Dedifferentiated amniotic fluid mesenchymal stem cell (primary cell): ENCODE results near the gene ZNF398.

Source experiments
- DNase-seq: peaks from one replicate; pipeline ENCODE4 v3.0.0-alpha.2; 2016; ENCODE audit errors: extremely low spot score

ZNF398 gene

DNA sequence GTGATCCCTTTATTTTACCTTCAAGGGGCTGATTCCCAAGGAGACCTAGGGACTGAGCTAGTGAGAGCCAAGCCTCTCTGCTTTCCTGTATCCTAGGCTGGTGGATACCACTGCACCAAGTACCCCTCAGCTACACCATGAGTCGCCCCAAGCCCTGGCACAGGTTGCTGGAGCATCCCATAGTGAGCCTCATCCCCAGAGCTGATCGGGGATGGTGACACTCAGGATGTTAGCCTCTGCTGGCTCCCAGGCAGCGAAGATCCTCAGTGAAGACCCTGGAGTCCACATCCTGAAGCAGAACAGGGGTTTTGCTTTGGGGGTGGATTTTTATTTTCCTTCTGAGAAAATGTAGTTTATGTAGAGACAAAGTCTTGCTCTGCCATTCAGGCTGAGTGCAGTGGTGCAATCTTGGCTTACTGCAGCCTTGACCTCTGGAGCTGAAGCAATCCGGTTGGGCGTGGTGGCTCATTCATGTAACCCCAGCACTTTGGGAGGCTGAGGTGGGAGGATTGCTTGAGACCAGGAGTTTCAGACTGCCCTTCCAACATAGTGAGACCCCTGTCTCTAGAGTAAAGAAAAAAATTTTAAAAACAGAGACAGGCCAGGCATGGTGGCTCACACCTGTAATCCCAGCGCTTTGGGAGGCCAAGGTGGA, 79.7 kb downstream of the ZNF398 start:
- DNase-seq, result no peak

DNA sequence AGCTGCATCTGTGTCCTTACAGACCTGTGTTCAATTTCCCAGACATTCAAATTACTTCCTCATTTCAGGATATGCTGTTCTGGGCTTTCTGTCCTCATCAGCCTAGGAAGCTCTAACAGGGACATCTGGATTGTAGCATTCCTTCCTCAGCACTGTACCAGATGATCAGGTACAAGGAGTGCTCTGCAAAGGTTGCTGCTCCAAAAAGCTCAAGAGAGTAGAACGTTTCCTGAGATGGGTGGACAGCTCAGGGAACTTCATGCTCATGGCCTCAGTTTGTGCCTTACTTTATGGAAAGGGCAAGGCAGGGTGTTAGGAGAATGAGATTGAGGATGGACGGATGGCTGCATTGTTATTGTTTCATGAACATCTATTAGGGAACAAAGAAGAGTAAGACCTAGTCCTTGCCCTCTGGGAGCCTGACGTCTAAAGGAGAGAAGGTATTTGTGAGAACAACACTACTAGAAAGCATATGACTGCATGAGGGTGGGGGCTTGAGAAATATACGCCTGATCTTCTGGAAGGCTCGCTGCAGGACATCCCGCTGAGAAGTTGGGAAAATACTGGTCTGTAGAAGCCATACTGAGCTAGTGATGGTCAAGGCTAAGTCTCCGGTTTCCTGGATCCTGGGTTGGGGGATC, 81.7 kb downstream of the ZNF398 start:
- no peak for DNase-seq

- DNase-seq, result no peak
These were observed 82.3 kb downstream of the ZNF398 start for GRCh38 chr7:149229526-149229925.

GRCh38 chr7:149232362-149232761, 85.1 kb downstream of the ZNF398 start:
- no peak for DNase-seq
